ENCODE results near the gene PMEPA1. TPM values are rescaled to one million over a fixed set of nuclear protein-coding genes. Genes with fewer than 3 reads are reported as not detected.
A peak's percentile ranks its signal among the peaks of the same experiment; 100 is the strongest.

PMEPA1 gene
- total RNA-seq, 1 experiment from 2014 or later, result 1.9 TPM

GRCh38 chr20:57657535-57658446 is 52.0 kb downstream of the PMEPA1 start:
- no peaks in the 10 kb centered on the region for H3K36me3 ChIP-seq (ENCODE audit: insufficient read depth, low read length)
- peaks cover 34% of the 10 kb centered on the region for H3K4me1 ChIP-seq (ENCODE audit: low read length)
- 0 out of 2 replicates have a peak overlapping the region, but pooled peaks have one; percentile 11 for H3K9ac ChIP-seq (ENCODE audit: low read length)
- H3K27me3 ChIP-seq (ENCODE audit: low read length), result no peaks in the 10 kb centered on the region; the same call in 1 of the 2 replicates
- H4K20me1 ChIP-seq (ENCODE audit: insufficient read depth, low read depth, low read length), result peaks cover 7% of the 10 kb centered on the region; the same call in 1 of the 2 replicates
- no peak overlapping the region for H2AFZ ChIP-seq (ENCODE audit: low read length)
- no peaks in the 10 kb centered on the region for H3K9me3 ChIP-seq (ENCODE audit: low read length)
- no peak overlapping the region for H3K27ac ChIP-seq (ENCODE audit: low read length)
- no peaks in the 10 kb centered on the region for H3K9me2 ChIP-seq (replicated peaks; ENCODE audit: insufficient read depth, low read length)
- H3K4me3 ChIP-seq (ENCODE audit: low read length), result no peak overlapping the region
- no peaks in the 10 kb centered on the region for H3K79me2 ChIP-seq (ENCODE audit: low read length)
- DNase-seq, result no peak
- H3K4me2 ChIP-seq (ENCODE audit: low read depth, low read length, poor library complexity, severe bottlenecking), result peak overlapping the region; percentile 25

GRCh38 chr20:57656821-57657534 is 52.8 kb downstream of the PMEPA1 start:
- DNase-seq, result no peak
- Histone ChIP-seq H2AFZ (ENCODE audit: low read length) (no peak overlapping the region), H3K79me2 (ENCODE audit: low read length) (no peaks in the 10 kb centered on the region), H3K9me2 (replicated peaks; ENCODE audit: insufficient read depth, low read length) (no peaks in the 10 kb centered on the region), H4K20me1 (ENCODE audit: insufficient read depth, low read depth, low read length) (peaks cover 6% of the 10 kb centered on the region; the same call in 1 of the 2 replicates), H3K9me3 (ENCODE audit: low read length) (no peaks in the 10 kb centered on the region), H3K9ac (ENCODE audit: low read length) (no peak overlapping the region), H3K4me2 (ENCODE audit: low read depth, low read length, poor library complexity, severe bottlenecking) (no peak overlapping the region), H3K4me1 (ENCODE audit: low read length) (peaks cover 34% of the 10 kb centered on the region), H3K36me3 (ENCODE audit: insufficient read depth, low read length) (no peaks in the 10 kb centered on the region), H3K27ac (ENCODE audit: low read length) (no peak overlapping the region), H3K4me3 (ENCODE audit: low read length) (no peak overlapping the region), H3K27me3 (ENCODE audit: low read length) (no peaks in the 10 kb centered on the region; the same call in 1 of the 2 replicates)

GRCh38 chr20:57656252-57656820 is 53.5 kb downstream of the PMEPA1 start:
- DNase-seq, result no peak
- Histone ChIP-seq H3K9ac (ENCODE audit: low read length) (no peak overlapping the region), H3K27ac (ENCODE audit: low read length) (no peak overlapping the region), H4K20me1 (ENCODE audit: insufficient read depth, low read depth, low read length) (peaks cover 6% of the 10 kb centered on the region; the same call in 1 of the 2 replicates), H3K4me1 (ENCODE audit: low read length) (peaks cover 34% of the 10 kb centered on the region), H2AFZ (ENCODE audit: low read length) (no peak overlapping the region), H3K9me3 (ENCODE audit: low read length) (no peaks in the 10 kb centered on the region), H3K79me2 (ENCODE audit: low read length) (no peaks in the 10 kb centered on the region), H3K36me3 (ENCODE audit: insufficient read depth, low read length) (no peaks in the 10 kb centered on the region), H3K27me3 (ENCODE audit: low read length) (no peaks in the 10 kb centered on the region; the same call in 1 of the 2 replicates), H3K4me3 (ENCODE audit: low read length) (no peak overlapping the region), H3K9me2 (replicated peaks; ENCODE audit: insufficient read depth, low read length) (no peaks in the 10 kb centered on the region), H3K4me2 (ENCODE audit: low read depth, low read length, poor library complexity, severe bottlenecking) (no peak overlapping the region)

DNA sequence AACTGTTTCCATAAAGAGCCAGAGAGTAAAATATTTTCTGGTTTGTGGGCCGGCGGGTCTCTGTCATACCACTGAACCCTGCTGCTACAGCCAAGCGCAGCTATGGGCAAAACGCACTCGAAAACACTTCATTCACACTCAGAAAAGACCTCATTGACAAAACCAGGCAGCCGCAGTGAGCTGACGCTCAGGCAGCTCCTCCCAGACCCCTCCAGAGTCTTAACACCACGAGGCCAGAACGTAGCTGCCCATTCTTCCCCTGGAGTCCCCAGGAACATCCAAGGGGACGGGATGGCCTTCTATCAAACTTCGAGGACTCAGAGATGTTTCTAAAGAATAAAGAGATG is 54.0 kb downstream of the PMEPA1 start:
- H4K20me1 ChIP-seq (ENCODE audit: insufficient read depth, low read depth, low read length), result peaks cover 6% of the 10 kb centered on the region; the same call in 1 of the 2 replicates

DNA sequence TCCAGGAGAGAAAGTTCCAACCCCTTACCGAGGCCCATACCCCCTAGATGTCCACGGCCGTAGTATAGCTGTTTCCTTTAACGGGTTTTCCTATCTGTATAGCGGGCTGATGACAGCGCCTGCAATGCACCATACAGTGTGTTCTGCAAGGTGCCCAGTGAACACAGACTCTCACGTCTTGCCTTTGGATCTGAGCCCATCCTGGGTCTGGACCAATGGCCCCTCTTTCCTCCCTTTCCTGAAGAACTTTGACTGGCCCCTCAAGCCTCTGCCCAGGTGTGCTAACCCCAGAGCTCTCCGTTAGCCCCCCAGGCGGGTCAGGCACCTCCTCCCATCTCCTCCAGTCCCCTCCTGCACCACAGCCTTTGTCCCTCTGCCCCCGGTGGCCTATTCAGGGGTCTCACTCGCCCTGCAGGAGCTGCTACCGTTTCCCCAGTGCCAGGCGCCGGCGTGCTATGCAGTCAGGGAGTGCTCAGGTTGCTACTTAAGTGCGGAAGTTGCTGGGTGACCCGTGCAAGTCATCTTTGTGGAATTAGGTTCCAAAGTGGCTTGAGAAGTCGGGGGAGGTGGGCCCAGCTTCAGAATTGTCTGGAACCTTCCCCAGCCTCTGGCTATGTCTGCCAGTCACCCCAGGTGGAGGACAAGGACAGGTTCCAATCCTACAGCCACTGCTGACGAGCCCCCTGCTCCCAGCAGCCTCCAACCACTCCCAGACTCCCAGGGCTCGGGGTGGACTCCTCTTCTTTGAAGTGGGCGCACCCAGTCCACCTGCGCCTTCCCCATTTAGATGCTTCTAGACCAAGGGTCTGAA is 54.6 kb downstream of the PMEPA1 start:
- Histone ChIP-seq H3K36me3 (ENCODE audit: insufficient read depth, low read length) (no peaks in the 10 kb centered on the region), H3K27ac (ENCODE audit: low read length) (no peak overlapping the region), H3K4me3 (ENCODE audit: low read length) (no peak overlapping the region), H3K4me1 (ENCODE audit: low read length) (peaks cover 34% of the 10 kb centered on the region), H3K27me3 (ENCODE audit: low read length) (no peaks in the 10 kb centered on the region; the same call in 1 of the 2 replicates), H3K9me3 (ENCODE audit: low read length) (no peaks in the 10 kb centered on the region), H3K9ac (ENCODE audit: low read length) (no peak overlapping the region), H3K9me2 (replicated peaks; ENCODE audit: insufficient read depth, low read length) (no peaks in the 10 kb centered on the region), H4K20me1 (ENCODE audit: insufficient read depth, low read depth, low read length) (peaks cover 6% of the 10 kb centered on the region; the same call in 1 of the 2 replicates), H2AFZ (ENCODE audit: low read length) (no peak overlapping the region), H3K4me2 (ENCODE audit: low read depth, low read length, poor library complexity, severe bottlenecking) (no peak overlapping the region), H3K79me2 (ENCODE audit: low read length) (no peaks in the 10 kb centered on the region)
- no peak for DNase-seq

More for the DNA sequence above, 54.0 kb downstream of the PMEPA1 start:
- no peak overlapping the region for H3K9ac ChIP-seq (ENCODE audit: low read length)
- H3K4me1 ChIP-seq (ENCODE audit: low read length), result peaks cover 34% of the 10 kb centered on the region
- H3K4me2 ChIP-seq (ENCODE audit: low read depth, low read length, poor library complexity, severe bottlenecking), result no peak overlapping the region
- no peaks in the 10 kb centered on the region for H3K79me2 ChIP-seq (ENCODE audit: low read length)
- DNase-seq, result no peak
- H3K9me3 ChIP-seq (ENCODE audit: low read length), result no peaks in the 10 kb centered on the region
- H3K4me3 ChIP-seq (ENCODE audit: low read length), result no peak overlapping the region
- no peaks in the 10 kb centered on the region; the same call in 1 of the 2 replicates for H3K27me3 ChIP-seq (ENCODE audit: low read length)
- H2AFZ ChIP-seq (ENCODE audit: low read length), result no peak overlapping the region
- H3K36me3 ChIP-seq (ENCODE audit: insufficient read depth, low read length), result no peaks in the 10 kb centered on the region
- H3K27ac ChIP-seq (ENCODE audit: low read length), result no peak overlapping the region
- H3K9me2 ChIP-seq (replicated peaks; ENCODE audit: insufficient read depth, low read length), result no peaks in the 10 kb centered on the region

DNA sequence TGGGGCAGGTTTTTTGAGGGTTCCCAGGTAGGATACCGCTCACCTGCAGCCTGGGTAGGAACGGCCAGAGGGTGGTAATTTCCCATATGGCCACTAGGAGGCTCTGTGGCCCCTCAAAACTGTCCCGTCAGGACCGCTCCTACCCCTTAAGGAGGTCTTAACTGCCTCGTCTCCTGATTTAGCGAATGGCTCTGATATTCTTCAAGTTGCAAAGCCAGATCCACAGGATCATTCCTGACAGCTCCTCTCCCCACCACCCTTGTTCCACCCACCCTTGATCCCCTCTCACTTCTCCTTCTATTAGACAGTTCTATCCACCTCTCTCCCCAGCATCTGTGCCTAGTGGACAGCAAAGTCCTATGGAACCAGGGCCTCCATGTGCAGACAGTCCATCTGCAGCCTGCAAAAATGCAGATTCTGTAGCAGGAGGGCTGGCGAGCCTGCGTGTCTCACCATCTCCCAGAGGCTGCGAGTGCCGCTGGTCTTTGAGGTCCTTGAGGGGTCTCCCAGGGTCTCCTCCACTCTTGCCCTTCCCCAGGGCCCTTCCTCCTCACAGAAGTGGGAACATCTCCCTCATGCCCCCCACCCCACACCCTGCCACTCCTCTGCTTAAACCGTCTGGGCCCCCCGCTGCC is 55.3 kb downstream of the PMEPA1 start:
- H3K4me1 ChIP-seq (ENCODE audit: low read length), result peaks cover 34% of the 10 kb centered on the region
- H3K79me2 ChIP-seq (ENCODE audit: low read length), result no peaks in the 10 kb centered on the region
- no peak overlapping the region for H2AFZ ChIP-seq (ENCODE audit: low read length)
- peaks cover 3% of the 10 kb centered on the region; the same call in 1 of the 2 replicates for H4K20me1 ChIP-seq (ENCODE audit: insufficient read depth, low read depth, low read length)
- peak; percentile 90 for DNase-seq
- peak overlapping the region; percentile 21 for H3K4me2 ChIP-seq (ENCODE audit: low read depth, low read length, poor library complexity, severe bottlenecking)
- no peaks in the 10 kb centered on the region for H3K9me2 ChIP-seq (replicated peaks; ENCODE audit: insufficient read depth, low read length)
- no peaks in the 10 kb centered on the region for H3K9me3 ChIP-seq (ENCODE audit: low read length)
- no peaks in the 10 kb centered on the region for H3K36me3 ChIP-seq (ENCODE audit: insufficient read depth, low read length)
- no peaks in the 10 kb centered on the region for H3K27me3 ChIP-seq (ENCODE audit: low read length)
- H3K4me3 ChIP-seq (ENCODE audit: low read length), result no peak overlapping the region
- H3K9ac ChIP-seq (ENCODE audit: low read length), result no peak overlapping the region
- no peak overlapping the region for H3K27ac ChIP-seq (ENCODE audit: low read length)

DNA sequence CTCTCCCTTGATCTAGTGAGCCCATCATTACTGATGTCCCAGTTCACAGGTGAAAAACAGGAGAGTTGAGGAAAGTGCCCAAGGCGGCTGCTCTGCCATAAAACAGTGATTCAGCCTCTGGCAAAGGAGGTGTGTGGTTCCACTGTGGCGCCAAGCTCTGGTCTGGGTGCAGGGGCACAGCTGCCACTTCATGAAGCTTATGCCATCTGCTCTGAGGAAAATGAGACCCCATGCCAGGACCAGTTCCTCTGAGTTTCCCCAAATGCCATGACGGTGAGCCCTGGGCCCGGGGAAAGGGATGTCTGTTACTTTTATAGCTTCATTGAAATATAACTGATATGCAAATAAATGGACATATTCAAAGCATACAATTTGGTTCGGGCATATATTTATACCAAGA is 55.9 kb downstream of the PMEPA1 start:
- Histone ChIP-seq H4K20me1 (ENCODE audit: insufficient read depth, low read depth, low read length) (peaks cover 3% of the 10 kb centered on the region; the same call in 1 of the 2 replicates), H3K36me3 (ENCODE audit: insufficient read depth, low read length) (no peaks in the 10 kb centered on the region), H3K4me2 (ENCODE audit: low read depth, low read length, poor library complexity, severe bottlenecking) (peak overlapping the region; percentile 21), H3K9me2 (replicated peaks; ENCODE audit: insufficient read depth, low read length) (no peaks in the 10 kb centered on the region), H3K9me3 (ENCODE audit: low read length) (no peaks in the 10 kb centered on the region), H3K27me3 (ENCODE audit: low read length) (no peaks in the 10 kb centered on the region), H3K9ac (ENCODE audit: low read length) (no peak overlapping the region), H3K27ac (ENCODE audit: low read length) (no peak overlapping the region), H3K79me2 (ENCODE audit: low read length) (no peaks in the 10 kb centered on the region), H3K4me3 (ENCODE audit: low read length) (no peak overlapping the region), H2AFZ (ENCODE audit: low read length) (no peak overlapping the region), H3K4me1 (ENCODE audit: low read length) (peaks cover 34% of the 10 kb centered on the region)
- no peak for DNase-seq
